Testis (tissue), 3 donors: ENCODE results near the gene DNASE1L1. TPM values are rescaled to one million over a fixed set of nuclear protein-coding genes. Genes with fewer than 3 reads are reported as not detected.

Experiments used
- DNase-seq: peaks from one replicate; pipeline ENCODE4 v3.0.0-alpha.2; 2019
- H3K27ac ChIP-seq, 2 donors: fragments of 200-600 bp; sonication (generic); one replicate each; pipeline ENCODE4 v1.5.1; 2019
- H3K27me3 ChIP-seq: fragments of 200-600 bp; sonication (generic); one replicate; pipeline ENCODE4 v1.5.1; 2019
- H3K36me3 ChIP-seq: fragments of 200-600 bp; sonication (generic); one replicate; pipeline ENCODE4 v1.5.1; 2017; ENCODE audit warnings: low read depth; ENCODE audit errors: missing control alignments
- H3K4me1 ChIP-seq: fragments of 200-600 bp; sonication (generic); one replicate; pipeline ENCODE4 v1.5.1; 2019
- H3K4me3 ChIP-seq, 2 donors: fragments of 200-600 bp; sonication (generic); one replicate each; pipeline ENCODE4 v1.5.1; 2017 to 2019
- H3K9me3 ChIP-seq: fragments of 200-600 bp; sonication (generic); one replicate; pipeline ENCODE4 v1.5.1; 2017
- CTCF ChIP-seq, 3 experiments: fragments of 450-650 bp in 2 of 3; fragments of 200-600 bp in 1 of 3; sonication (generic) in 1 of 3; IDR thresholded peaks; one replicate each; pipeline ENCODE4 v1.5.1; 2016 to 2019; ENCODE audit warnings: antibody characterized with exemption in 3 of 3, mild to moderate bottlenecking in 2 of 3, moderate library complexity in 1 of 3
- POLR2A ChIP-seq: fragments of 450-650 bp; IDR thresholded peaks from one replicate; pipeline ENCODE4 v1.6.1; 2017; ENCODE audit warnings: antibody characterized with exemption, mild to moderate bottlenecking, moderate library complexity
- WGBS, 2 donors: methylation state at CpG; one replicate each; pipeline ENCODE4 v1.1.5; 2018; 5-methylcytosine and 5-hydroxymethylcytosine counted together
- intact Hi-C: fragments of 100-400 bp; cut with DNase I; formaldehyde crosslinking; loops from one replicate; pipeline ENCODE4 v1.15.1; 2023; ENCODE audit warnings: low total_unique reads
- polyA plus RNA-seq: library from polyadenylated mRNA; stranded (reverse); fragments of 350-450 nt; fragmentation: Illumina TruSeq; extraction: RNeasy Lipid Tissue Mini Kit (QIAGEN cat#74804); gene quantifications from one replicate; pipeline ENCODE4 v1.2.3, GENCODE V29; 2014; ENCODE audit warnings: low read depth, low replicate concordance; ENCODE audit not compliant: insufficient read depth
- total RNA-seq, 2 donors: library from RNA; depleted of rRNA; stranded (reverse); fragments of >200 nt; gene quantifications; one replicate each; pipeline ENCODE4 v1.2.3, GENCODE V29; 2016

Gene DNASE1L1
- total and polyA plus RNA-seq, 3 donors from 2014 or later, result 18.5 to 42.2 (median 36.5) TPM

DNA sequence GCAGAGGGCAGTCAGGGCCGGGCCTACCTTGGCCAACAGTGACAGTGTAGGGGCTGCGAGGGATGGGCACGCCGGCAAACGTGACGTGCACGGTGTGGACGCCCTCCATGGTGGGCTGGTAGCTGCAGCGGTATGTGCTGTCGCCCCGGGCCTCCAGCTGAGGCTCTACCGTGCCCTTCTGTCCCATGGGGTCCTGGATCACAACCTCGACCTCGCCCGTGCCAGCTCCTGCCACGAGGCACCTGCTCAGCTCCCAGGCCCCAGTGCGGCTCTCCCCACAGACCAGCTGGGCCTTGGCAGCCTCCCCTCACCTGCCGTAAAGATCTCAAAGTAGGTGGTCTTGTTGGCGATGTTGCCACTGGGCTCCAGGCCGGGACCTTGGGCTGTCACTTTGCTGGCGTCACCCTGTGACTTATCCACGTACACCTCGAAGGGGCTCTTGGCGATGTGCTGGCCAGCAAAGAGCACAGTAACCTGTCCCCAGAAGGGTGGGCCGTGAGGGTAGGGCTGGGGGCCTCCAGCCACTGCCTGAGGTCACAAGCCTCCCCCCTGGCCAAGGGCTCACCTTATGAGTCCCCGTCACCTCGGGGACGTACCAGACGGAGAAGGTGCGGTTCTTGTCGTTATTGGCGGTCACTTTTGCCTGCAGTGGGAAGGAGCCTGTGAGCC is 42.9 kb downstream of the DNASE1L1 start:
- intact Hi-C loops, result no loop called here
- Histone ChIP-seq H3K36me3 (no peaks in the 10 kb centered on the region), H3K4me3 (no peak overlapping the region), H3K9me3 (no peaks in the 10 kb centered on the region), H3K27ac (peak overlapping the region in 1 of 2 donors; percentile 89), H3K4me1 (peaks cover 5% of the 10 kb centered on the region), H3K27me3 (no peaks in the 10 kb centered on the region)
- no peak for DNase-seq
- TF ChIP-seq POLR2A, result no peak
- TF ChIP-seq CTCF (IDR thresholded peaks at IDR 0.05), result no peak
- WGBS, 2 donors, result 80% methylated on average over 18 of the region's 32 CpGs; no CpG with 5 or more reads in 1 of the 2 donors

- Histone ChIP-seq H3K4me1 (peaks cover 5% of the 10 kb centered on the region), H3K9me3 (no peaks in the 10 kb centered on the region), H3K4me3 (no peak overlapping the region), H3K36me3 (no peaks in the 10 kb centered on the region), H3K27me3 (no peaks in the 10 kb centered on the region), H3K27ac (no peak overlapping the region)
- WGBS, 2 donors, result 51 to 70% methylated on average over 7 to 20 of the region's 20 CpGs
- no peak for DNase-seq
- intact Hi-C loops, result no loop called here
- no peak for TF ChIP-seq CTCF (IDR thresholded peaks at IDR 0.05)
- TF ChIP-seq POLR2A, result no peak
Measured at GRCh38 chrX:154365052-154365600, 43.9 kb downstream of the DNASE1L1 start.

DNA sequence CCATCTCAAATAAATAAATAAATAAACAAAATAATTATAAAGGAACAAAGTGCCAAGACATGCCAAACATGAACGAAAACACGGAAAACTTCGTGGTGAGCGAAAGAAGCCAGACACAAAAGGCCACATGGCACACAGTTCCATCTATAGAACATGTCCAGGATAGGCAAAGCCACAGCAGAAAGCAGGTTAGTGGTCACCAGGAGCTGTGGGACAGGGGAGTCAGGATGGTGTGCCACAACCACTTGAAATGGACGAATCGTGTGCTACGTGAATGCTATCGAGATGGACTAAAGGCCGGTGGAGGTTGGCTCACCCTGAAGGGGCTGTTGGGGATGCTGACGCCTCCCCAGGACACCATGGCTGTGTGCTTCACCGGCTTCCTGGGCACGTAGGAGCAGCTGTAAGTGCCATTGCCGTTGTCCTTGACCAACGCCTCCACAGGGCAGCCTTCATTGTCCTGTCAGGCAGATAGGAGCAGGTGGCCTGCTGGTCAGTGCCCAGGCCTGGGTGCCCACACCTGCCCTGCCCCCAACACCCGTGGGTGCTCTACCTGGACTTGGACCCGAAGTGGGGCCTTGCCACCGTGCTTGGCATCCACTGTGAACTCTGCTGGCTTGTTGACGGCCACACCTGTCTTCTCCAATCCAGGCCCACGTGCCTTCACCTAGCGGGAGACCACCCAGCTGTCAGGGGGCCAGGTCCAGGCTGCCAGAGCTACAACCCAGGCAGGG is 45.2 kb downstream of the DNASE1L1 start:
- intact Hi-C loops, result no loop called here
- peaks cover 5% of the 10 kb centered on the region for H3K4me1 ChIP-seq
- 69 to 73% methylated on average over 8 of the region's 20 CpGs for WGBS, 2 donors
- no peak for DNase-seq
- H3K27me3 ChIP-seq, result no peaks in the 10 kb centered on the region
- no peak overlapping the region for H3K27ac ChIP-seq
- TF ChIP-seq POLR2A (no peak), CTCF (IDR thresholded peaks at IDR 0.05) (no peak)
- H3K9me3 ChIP-seq, result no peaks in the 10 kb centered on the region
- no peak overlapping the region for H3K4me3 ChIP-seq
- no peaks in the 10 kb centered on the region for H3K36me3 ChIP-seq

GRCh38 chrX:154362085-154362742 is 46.8 kb downstream of the DNASE1L1 start:
- intact Hi-C loops, result no loop called here
- Histone ChIP-seq H3K27me3 (no peaks in the 10 kb centered on the region), H3K4me1 (no peaks in the 10 kb centered on the region), H3K4me3 (no peak overlapping the region), H3K36me3 (no peaks in the 10 kb centered on the region), H3K27ac (no peak overlapping the region), H3K9me3 (no peaks in the 10 kb centered on the region)
- TF ChIP-seq POLR2A (no peak), CTCF (IDR thresholded peaks at IDR 0.05) (no peak)
- 90% methylated on average over 13 of the region's 30 CpGs; no CpG with 5 or more reads in 1 of the 2 donors for WGBS, 2 donors
- DNase-seq, result no peak
